PC-9 (cell line): Measurements from ENCODE around the gene PWWP2B.

Experiments used
- EZH2 ChIP-seq: fragments of 200-600 bp; sonication (generic); IDR thresholded peaks from 2 replicates; pipeline ENCODE4 v1.8.0; 2017; ENCODE audit warnings: antibody characterized with exemption, low read depth
- TF ChIP-seq, protein P1 (sequence below): fragments of 200-600 bp; sonication (generic); conservative IDR thresholded peaks from 2 replicates; pipeline ENCODE4 v1.6.1; 2017; ENCODE audit warnings: mixed run types, antibody characterized with exemption, mild to moderate bottlenecking, moderate library complexity

DNA sequence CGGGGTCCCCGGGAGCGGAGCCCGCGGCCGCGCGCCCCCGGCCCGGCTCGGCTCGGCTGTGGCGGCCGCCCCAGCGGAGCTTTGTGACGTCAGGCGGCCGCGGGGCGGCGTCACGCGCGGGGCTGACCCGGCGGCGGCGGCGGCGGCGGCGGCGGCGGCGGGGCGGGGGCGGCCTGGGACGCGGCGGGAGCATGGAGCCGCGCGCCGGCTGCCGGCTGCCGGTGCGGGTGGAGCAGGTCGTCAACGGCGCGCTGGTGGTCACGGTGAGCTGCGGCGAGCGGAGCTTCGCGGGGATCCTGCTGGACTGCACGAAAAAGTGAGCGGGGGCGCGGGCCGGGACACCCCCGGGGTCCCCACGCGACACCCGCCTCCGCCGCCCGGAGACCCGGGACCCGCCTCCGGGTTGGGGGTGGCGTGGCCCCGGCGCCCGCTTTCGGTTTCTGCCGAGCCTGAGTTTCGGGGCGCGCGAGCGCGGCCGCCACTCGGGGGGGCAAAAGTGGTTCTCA is at the start of gene PWWP2B:
- TF ChIP-seq, protein P1, sequence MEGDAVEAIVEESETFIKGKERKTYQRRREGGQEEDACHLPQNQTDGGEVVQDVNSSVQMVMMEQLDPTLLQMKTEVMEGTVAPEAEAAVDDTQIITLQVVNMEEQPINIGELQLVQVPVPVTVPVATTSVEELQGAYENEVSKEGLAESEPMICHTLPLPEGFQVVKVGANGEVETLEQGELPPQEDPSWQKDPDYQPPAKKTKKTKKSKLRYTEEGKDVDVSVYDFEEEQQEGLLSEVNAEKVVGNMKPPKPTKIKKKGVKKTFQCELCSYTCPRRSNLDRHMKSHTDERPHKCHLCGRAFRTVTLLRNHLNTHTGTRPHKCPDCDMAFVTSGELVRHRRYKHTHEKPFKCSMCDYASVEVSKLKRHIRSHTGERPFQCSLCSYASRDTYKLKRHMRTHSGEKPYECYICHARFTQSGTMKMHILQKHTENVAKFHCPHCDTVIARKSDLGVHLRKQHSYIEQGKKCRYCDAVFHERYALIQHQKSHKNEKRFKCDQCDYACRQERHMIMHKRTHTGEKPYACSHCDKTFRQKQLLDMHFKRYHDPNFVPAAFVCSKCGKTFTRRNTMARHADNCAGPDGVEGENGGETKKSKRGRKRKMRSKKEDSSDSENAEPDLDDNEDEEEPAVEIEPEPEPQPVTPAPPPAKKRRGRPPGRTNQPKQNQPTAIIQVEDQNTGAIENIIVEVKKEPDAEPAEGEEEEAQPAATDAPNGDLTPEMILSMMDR, result no peak
- no peak for TF ChIP-seq EZH2
